Mesothelial cell of epicardium (in vitro differentiated cells): ENCODE data around the gene ACTN4. TPM values are rescaled to one million over a fixed set of nuclear protein-coding genes. Genes with fewer than 3 reads are reported as not detected.

ENCODE experiments used
- DNase-seq, 2 experiments: peaks; one replicate each; pipeline ENCODE4 v3.0.0; 2021; ENCODE audit warnings: low spot score in 2 of 2; ENCODE audit not compliant: unreplicated experiment in 2 of 2
- H3K27ac Mint-ChIP-seq: 2 replicates; pipeline ENCODE4 v1.8.0; 2021; ENCODE audit warnings: mixed read lengths
- H3K27me3 Mint-ChIP-seq: 2 replicates; pipeline ENCODE4 v1.8.0; 2021; ENCODE audit warnings: low read depth, mixed read lengths
- H3K36me3 Mint-ChIP-seq: 2 replicates; pipeline ENCODE4 v1.8.0; 2021; ENCODE audit warnings: mixed read lengths
- H3K4me1 Mint-ChIP-seq: 2 replicates; pipeline ENCODE4 v1.8.0; 2021; ENCODE audit warnings: mixed read lengths
- H3K4me3 Mint-ChIP-seq: 2 replicates; pipeline ENCODE4 v1.8.0; 2021; ENCODE audit warnings: mild to moderate bottlenecking, moderate library complexity, mixed read lengths
- H3K9me3 Mint-ChIP-seq: 2 replicates; pipeline ENCODE4 v1.8.0; 2021; ENCODE audit warnings: mixed read lengths
- CTCF ChIP-seq: fragments of 200-600 bp; sonication (generic); IDR thresholded peaks from one replicate; pipeline ENCODE4 v1.5.0; 2021; ENCODE audit warnings: antibody characterized with exemption; ENCODE audit not compliant: unreplicated experiment
- total RNA-seq: library from RNA; stranded (reverse); gene quantifications from 3 replicates; pipeline ENCODE4 v1.2.1, GENCODE V29; 2021

Gene ACTN4
- total RNA-seq, 1 donor from 2014 or later, result 452 TPM

DNA sequence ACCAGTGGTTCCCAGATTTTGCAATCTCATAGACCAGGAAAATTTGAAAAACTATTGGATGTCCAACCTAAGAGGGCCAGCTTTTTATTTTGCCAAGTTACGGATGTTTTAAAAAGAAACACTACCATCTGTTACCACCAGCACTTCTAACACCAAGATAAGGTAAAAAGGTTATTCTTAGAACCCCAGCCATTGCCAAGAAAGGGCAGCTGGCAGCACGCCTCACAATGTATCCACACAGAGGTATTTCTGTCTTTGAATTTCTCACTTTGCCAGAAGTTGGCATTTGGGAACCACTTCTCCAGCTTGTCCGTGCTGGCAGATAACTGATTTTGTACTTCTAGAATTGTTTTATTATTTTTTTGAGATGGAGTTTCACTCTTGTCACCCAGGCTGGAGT is 68.1 kb downstream of the ACTN4 start:
- peaks cover 6% of the 10 kb centered on the region for H3K36me3 Mint-ChIP-seq
- H3K27ac Mint-ChIP-seq, result no peak overlapping the region
- no peak overlapping the region for H3K4me3 Mint-ChIP-seq

DNA sequence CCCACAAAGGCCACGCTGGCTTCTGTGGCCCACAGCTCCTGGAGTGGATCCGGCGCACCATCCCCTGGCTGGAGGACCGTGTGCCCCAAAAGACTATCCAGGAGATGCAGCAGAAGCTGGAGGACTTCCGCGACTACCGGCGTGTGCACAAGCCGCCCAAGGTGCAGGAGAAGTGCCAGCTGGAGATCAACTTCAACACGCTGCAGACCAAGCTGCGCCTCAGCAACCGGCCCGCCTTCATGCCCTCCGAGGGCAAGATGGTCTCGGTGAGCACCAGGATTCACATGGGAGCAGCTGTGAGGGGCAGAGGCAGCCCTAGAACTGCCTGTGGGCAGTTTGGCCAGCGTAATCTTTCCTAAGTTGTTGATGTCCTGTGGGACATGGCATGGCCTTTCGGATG is 69.6 kb downstream of the ACTN4 start:
- no peaks in the 10 kb centered on the region for H3K9me3 Mint-ChIP-seq
- no peak overlapping the region for H3K27ac Mint-ChIP-seq
- peaks cover 3% of the 10 kb centered on the region for H3K36me3 Mint-ChIP-seq
- H3K27me3 Mint-ChIP-seq, result no peaks in the 10 kb centered on the region
- peaks cover 5% of the 10 kb centered on the region for H3K4me1 Mint-ChIP-seq
- H3K4me3 Mint-ChIP-seq, result no peak overlapping the region
- DNase-seq, result no peak
- no peak for TF ChIP-seq CTCF

More for the DNA sequence above, 68.1 kb downstream of the ACTN4 start:
- no peak for DNase-seq
- Mint-ChIP-seq H3K9me3 (no peaks in the 10 kb centered on the region), H3K27me3 (no peaks in the 10 kb centered on the region), H3K4me1 (peaks cover 5% of the 10 kb centered on the region)
- no peak for TF ChIP-seq CTCF

DNA sequence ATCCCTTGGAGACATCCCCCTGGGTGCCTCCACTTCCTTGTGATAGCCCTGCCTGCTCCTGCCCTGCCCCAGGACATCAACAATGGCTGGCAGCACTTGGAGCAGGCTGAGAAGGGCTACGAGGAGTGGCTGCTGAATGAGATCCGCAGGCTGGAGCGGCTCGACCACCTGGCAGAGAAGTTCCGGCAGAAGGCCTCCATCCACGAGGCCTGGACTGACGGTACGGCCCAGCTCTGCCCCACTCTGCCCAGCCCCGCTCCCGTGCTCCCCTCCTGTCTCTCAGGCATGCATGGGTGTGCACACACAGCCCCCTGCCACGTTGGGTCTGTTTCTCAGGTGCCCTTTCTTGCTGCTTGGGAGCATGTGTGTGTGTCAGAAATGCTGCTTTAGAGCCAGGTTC is 70.4 kb downstream of the ACTN4 start:
- H3K4me3 Mint-ChIP-seq, result no peak overlapping the region
- H3K9me3 Mint-ChIP-seq, result no peaks in the 10 kb centered on the region
- H3K36me3 Mint-ChIP-seq, result peaks cover 3% of the 10 kb centered on the region
- no peak for TF ChIP-seq CTCF
- no peak for DNase-seq
- no peaks in the 10 kb centered on the region for H3K27me3 Mint-ChIP-seq
- H3K4me1 Mint-ChIP-seq, result peaks cover 5% of the 10 kb centered on the region
- no peak overlapping the region for H3K27ac Mint-ChIP-seq

GRCh38 chr19:38718747-38719543 is 71.5 kb downstream of the ACTN4 start:
- Mint-ChIP-seq H3K27ac (peak overlapping the region; percentile 67), H3K4me3 (no peak overlapping the region), H3K9me3 (no peaks in the 10 kb centered on the region), H3K27me3 (no peaks in the 10 kb centered on the region), H3K4me1 (peaks cover 5% of the 10 kb centered on the region), H3K36me3 (peaks cover 3% of the 10 kb centered on the region)
- TF ChIP-seq CTCF, result no peak
- DNase-seq, result no peak

- DNase-seq, result no peak
- no peaks in the 10 kb centered on the region for H3K27me3 Mint-ChIP-seq
- H3K9me3 Mint-ChIP-seq, result no peaks in the 10 kb centered on the region
- peak overlapping the region; percentile 16 for H3K27ac Mint-ChIP-seq
- H3K36me3 Mint-ChIP-seq, result peaks cover 6% of the 10 kb centered on the region
- H3K4me1 Mint-ChIP-seq, result peaks cover 5% of the 10 kb centered on the region
- H3K4me3 Mint-ChIP-seq, result no peak overlapping the region
- no peak for TF ChIP-seq CTCF
These were observed 72.5 kb downstream of the ACTN4 start for GRCh38 chr19:38719761-38720558.
